Bronchial epithelial cell (primary cell): ENCODE results near the gene KLK7. TPM values are rescaled to one million over a fixed set of nuclear protein-coding genes. Genes with fewer than 3 reads are reported as not detected.
A peak's percentile ranks its signal among the peaks of the same experiment; 100 is the strongest.

ENCODE experiments used
- DNase-seq: peaks from one replicate; pipeline ENCODE4 v3.0.0-alpha.2; 2010; ENCODE audit warnings: low read depth
- FAIRE-seq: peaks from 2 replicates; lab custom pipeline; 2011; peaks lifted over from hg19 to GRCh38; lab: Jason Lieb, UNC
- H3K27me3 ChIP-seq: 2 replicates; pipeline ENCODE4 v1.5.1; 2011; ENCODE audit warnings: low read length; ENCODE audit not compliant: control insufficient read depth, insufficient read depth
- H3K36me3 ChIP-seq: 2 replicates; pipeline ENCODE4 v1.5.1; 2011; ENCODE audit warnings: low read length; ENCODE audit not compliant: control insufficient read depth, insufficient read depth
- H3K4me3 ChIP-seq: 2 replicates; pipeline ENCODE4 v1.5.1; 2011; ENCODE audit warnings: mild to moderate bottlenecking, low read depth, low read length, control low read depth
- CTCF ChIP-seq: IDR thresholded peaks from 2 replicates; pipeline ENCODE4 v1.5.1; 2011; ENCODE audit warnings: mild to moderate bottlenecking, moderate library complexity, low read length, control low read depth, inconsistent platforms; ENCODE audit not compliant: insufficient read depth, severe bottlenecking
- total RNA-seq: library from RNA; depleted of rRNA; stranded (reverse); fragments of >200 nt; gene quantifications from 2 replicates; pipeline ENCODE4 v1.2.1, GENCODE V29; 2014

The KLK7 gene
- total RNA-seq, 1 donor from 2014 or later = 3.9 TPM

- Histone ChIP-seq H3K27me3 (no peaks in the 10 kb centered on the region), H3K36me3 (no peaks in the 10 kb centered on the region), H3K4me3 (no peak overlapping the region)
- FAIRE-seq (no peak), DNase-seq (no peak)
- no peak for TF ChIP-seq CTCF
Measured at GRCh38 chr19:51003316-51003715, 19.6 kb upstream of the KLK7 start.

GRCh38 chr19:51002542-51003311 is 19.0 kb upstream of the KLK7 start:
- H3K4me3 ChIP-seq = no peak overlapping the region
- FAIRE-seq (no peak), DNase-seq (peak; percentile 35)
- no peaks in the 10 kb centered on the region for H3K36me3 ChIP-seq
- TF ChIP-seq CTCF = no peak
- H3K27me3 ChIP-seq = no peaks in the 10 kb centered on the region

- Histone ChIP-seq H3K27me3 (no peaks in the 10 kb centered on the region), H3K4me3 (no peak overlapping the region)
- FAIRE-seq = no peak
Measured at GRCh38 chr19:51002089-51002532, 18.4 kb upstream of the KLK7 start.

GRCh38 chr19:51001515-51001914 is 17.8 kb upstream of the KLK7 start, which contains the start of gene KLK8:
KLK8 (minus strand) TSS chr19:51001604; CDS start chr19:51001167, 437 bp downstream.
- H3K36me3 ChIP-seq = no peaks in the 10 kb centered on the region
- FAIRE-seq (no peak), DNase-seq (no peak)
- H3K27me3 ChIP-seq = no peaks in the 10 kb centered on the region
- H3K4me3 ChIP-seq = no peak within 1 kb of the TSS
- TF ChIP-seq CTCF = no peak

More at GRCh38 chr19:51002089-51002532, 18.4 kb upstream of the KLK7 start:
- TF ChIP-seq CTCF = no peak
- no peak for DNase-seq
- H3K36me3 ChIP-seq = no peaks in the 10 kb centered on the region

- no peak for TF ChIP-seq CTCF
- no peaks in the 10 kb centered on the region for H3K36me3 ChIP-seq
- H3K27me3 ChIP-seq = no peaks in the 10 kb centered on the region
- H3K4me3 ChIP-seq = no peak overlapping the region
- FAIRE-seq (no peak), DNase-seq (no peak)
Measured at GRCh38 chr19:51000981-51001380, 17.3 kb upstream of the KLK7 start.
